Sigmoid colon (tissue), 4 donors: Measurements from ENCODE around the gene ONECUT3.

Source experiments
- CTCF ChIP-seq, 4 experiments: fragments of 450-650 bp in 3 of 4; fragments of 200-600 bp in 1 of 4; IDR thresholded peaks; one replicate each; pipeline ENCODE4 v1.5.1; 2016 to 2019; ENCODE audit warnings: antibody characterized with exemption in 4 of 4, mild to moderate bottlenecking in 3 of 4, moderate library complexity in 2 of 4
- EP300 ChIP-seq, 4 donors: sonication (generic); formaldehyde crosslinking; IDR thresholded peaks; one replicate each; pipeline ENCODE4 v1.6.1; 2017; ENCODE audit warnings: antibody characterized with exemption in 4 of 4
- POLR2A ChIP-seq, 2 donors: fragments of 450-650 bp; IDR thresholded peaks; one replicate each; pipeline ENCODE4 v1.6.1; 2016; ENCODE audit warnings: antibody characterized with exemption in 2 of 2, mild to moderate bottlenecking in 2 of 2, moderate library complexity in 2 of 2
- POLR2AphosphoS5 ChIP-seq, 4 donors: sonication (generic); formaldehyde crosslinking; IDR thresholded peaks; one replicate each; pipeline ENCODE4 v1.6.1; 2017; ENCODE audit warnings: antibody characterized with exemption in 4 of 4

- no peak for TF ChIP-seq CTCF (IDR thresholded peaks at IDR 0.05)
- TF ChIP-seq EP300 (IDR thresholded peaks at IDR 0.05) = no peak
- no peak for TF ChIP-seq POLR2A (IDR thresholded peaks at IDR 0.05)
- TF ChIP-seq POLR2AphosphoS5 (IDR thresholded peaks at IDR 0.05) = no peak
These were observed 58.7 kb downstream of the ONECUT3 start, which contains the start of gene ATP8B3 for GRCh38 chr19:1811942-1812425.
